ENCODE measurements around the gene BCL2.

The BCL2 gene

GRCh38 chr18:63198098-63198760, 121.3 kb downstream of the BCL2 start:
- Histone ChIP-seq H3K9ac (no peak overlapping the region), H2AFZ (no peak overlapping the region), H3K79me2 (peaks cover 12% of the 10 kb centered on the region), H3K4me3 (ENCODE audit: low read depth, low read length) (no peak overlapping the region), H3K9me3 (ENCODE audit: control insufficient read depth, low read length) (no peaks in the 10 kb centered on the region), H3K27ac (no peak overlapping the region), H3K4me1 (peaks cover 20% of the 10 kb centered on the region), H3K27me3 (ENCODE audit: control insufficient read depth, insufficient read depth, low read length) (no peaks in the 10 kb centered on the region), H3K4me2 (ENCODE audit: low read length) (no peak overlapping the region), H3K36me3 (ENCODE audit: control insufficient read depth, insufficient read depth, low read length) (no peaks in the 10 kb centered on the region)
- TF ChIP-seq CTCF (IDR thresholded peaks at IDR 0.05): no peak

- H3K4me1 ChIP-seq: peaks cover 26% of the 10 kb centered on the region
- H2AFZ ChIP-seq: peak overlapping the region; percentile 23
- no peaks in the 10 kb centered on the region for H3K27me3 ChIP-seq (ENCODE audit: control insufficient read depth, insufficient read depth, low read length)
- H3K79me2 ChIP-seq: peaks cover 12% of the 10 kb centered on the region
- H3K9me3 ChIP-seq (ENCODE audit: control insufficient read depth, low read length): no peaks in the 10 kb centered on the region
- H3K4me2 ChIP-seq (ENCODE audit: low read length): no peak overlapping the region
- H3K9ac ChIP-seq: no peak overlapping the region
- H3K27ac ChIP-seq: no peak overlapping the region
- no peaks in the 10 kb centered on the region for H3K36me3 ChIP-seq (ENCODE audit: control insufficient read depth, insufficient read depth, low read length)
- TF ChIP-seq CTCF (IDR thresholded peaks at IDR 0.05): no peak
- no peak overlapping the region for H3K4me3 ChIP-seq (ENCODE audit: low read depth, low read length)
Observed at GRCh38 chr18:63197246-63197869, 122.2 kb downstream of the BCL2 start.

- Histone ChIP-seq H3K27me3 (ENCODE audit: control insufficient read depth, insufficient read depth, low read length) (no peaks in the 10 kb centered on the region), H3K9me3 (ENCODE audit: control insufficient read depth, low read length) (no peaks in the 10 kb centered on the region), H3K9ac (no peak overlapping the region), H3K36me3 (ENCODE audit: control insufficient read depth, insufficient read depth, low read length) (no peaks in the 10 kb centered on the region), H3K79me2 (peaks cover 15% of the 10 kb centered on the region), H2AFZ (no peak overlapping the region), H3K4me3 (ENCODE audit: low read depth, low read length) (no peak overlapping the region), H3K4me1 (peaks cover 26% of the 10 kb centered on the region), H3K27ac (no peak overlapping the region), H3K4me2 (ENCODE audit: low read length) (no peak overlapping the region)
- TF ChIP-seq CTCF (IDR thresholded peaks at IDR 0.05): no peak
Observed at GRCh38 chr18:63195326-63196159, 124.0 kb downstream of the BCL2 start.

DNA sequence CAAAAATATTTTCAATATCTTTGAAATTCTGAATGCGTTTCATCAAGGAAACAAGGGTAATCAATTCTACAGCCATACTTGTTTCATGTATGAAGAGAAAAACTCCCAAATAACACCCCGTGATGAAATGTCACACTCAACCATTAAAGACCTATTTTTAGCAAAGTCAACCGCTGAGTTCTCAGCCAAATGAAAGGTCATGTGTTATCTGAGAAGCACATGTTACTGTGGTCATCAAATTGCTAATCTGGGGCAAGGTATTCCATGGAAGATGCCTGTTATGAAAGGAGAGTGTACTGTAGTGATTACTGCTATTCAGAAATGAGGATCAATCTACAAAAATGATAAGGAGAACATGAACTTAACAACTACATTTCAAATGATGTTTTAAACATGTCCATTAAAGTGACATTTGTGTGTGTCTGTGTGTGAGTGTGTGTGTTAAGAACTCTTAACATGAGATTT, 126.7 kb downstream of the BCL2 start:
- TF ChIP-seq CTCF (IDR thresholded peaks at IDR 0.05): no peak
- peaks cover 3% of the 10 kb centered on the region for H3K79me2 ChIP-seq
- H3K9me3 ChIP-seq (ENCODE audit: control insufficient read depth, low read length): no peaks in the 10 kb centered on the region
- H3K4me2 ChIP-seq (ENCODE audit: low read length): no peak overlapping the region
- H3K9ac ChIP-seq: no peak overlapping the region
- no peak overlapping the region for H3K27ac ChIP-seq
- peaks cover 19% of the 10 kb centered on the region for H3K4me1 ChIP-seq
- no peaks in the 10 kb centered on the region for H3K36me3 ChIP-seq (ENCODE audit: control insufficient read depth, insufficient read depth, low read length)
- H2AFZ ChIP-seq: no peak overlapping the region
- H3K4me3 ChIP-seq (ENCODE audit: low read depth, low read length): no peak overlapping the region
- H3K27me3 ChIP-seq (ENCODE audit: control insufficient read depth, insufficient read depth, low read length): no peaks in the 10 kb centered on the region

All from parathyroid adenoma (tissue), 2 donors.